Osteoblast (primary cell): ENCODE results near the gene ASB7. TPM values are rescaled to one million over a fixed set of nuclear protein-coding genes. Genes with fewer than 3 reads are reported as not detected.
A peak's percentile ranks its signal among the peaks of the same experiment; 100 is the strongest.

ENCODE experiments used
- DNase-seq: peaks from one replicate; pipeline ENCODE4 v3.0.0; 2011; ENCODE audit warnings: low spot score, mixed read lengths; ENCODE audit not compliant: insufficient read length; ENCODE audit errors: missing footprints
- H2AFZ ChIP-seq: 2 replicates; pipeline ENCODE4 v1.6.0; 2011; ENCODE audit warnings: mild to moderate bottlenecking, low read length
- H3K27ac ChIP-seq: 2 replicates; pipeline ENCODE4 v1.5.1; 2011; ENCODE audit warnings: mild to moderate bottlenecking, low read depth, low read length, moderate library complexity
- H3K27me3 ChIP-seq: 2 replicates; pipeline ENCODE4 v1.6.0; 2012; ENCODE audit warnings: mild to moderate bottlenecking, control low read depth, inconsistent platforms, low read length, moderate library complexity; ENCODE audit not compliant: insufficient read depth
- H3K36me3 ChIP-seq: 2 replicates; pipeline ENCODE4 v1.5.1; 2011; ENCODE audit warnings: mild to moderate bottlenecking, low read length, control low read depth, moderate library complexity; ENCODE audit not compliant: insufficient read depth
- H3K4me1 ChIP-seq: 2 replicates; pipeline ENCODE4 v1.5.1; 2011; ENCODE audit warnings: mild to moderate bottlenecking, low read length, control low read depth, moderate library complexity; ENCODE audit not compliant: insufficient read depth
- H3K4me2 ChIP-seq: 2 replicates; pipeline ENCODE4 v1.6.0; 2011; ENCODE audit warnings: mild to moderate bottlenecking, low read length; ENCODE audit not compliant: insufficient read depth
- H3K4me3 ChIP-seq: fragments of 200-600 bp; sonication (generic); 3 replicates; pipeline ENCODE4 v1.5.1; 2012; ENCODE audit warnings: mild to moderate bottlenecking, low read length, inconsistent platforms; ENCODE audit not compliant: insufficient read depth
- H3K79me2 ChIP-seq: 2 replicates; pipeline ENCODE4 v1.6.0; 2012; ENCODE audit warnings: mild to moderate bottlenecking, low read length, control low read depth, inconsistent platforms; ENCODE audit not compliant: insufficient read depth
- H3K9me3 ChIP-seq: 2 replicates; pipeline ENCODE4 v1.5.1; 2011; ENCODE audit warnings: low read depth, low read length, control low read depth
- H4K20me1 ChIP-seq: 2 replicates; pipeline ENCODE4 v1.6.0; 2012; ENCODE audit warnings: mild to moderate bottlenecking, low read length, control low read depth; ENCODE audit not compliant: insufficient read depth
- CTCF ChIP-seq: IDR thresholded peaks from 2 replicates; pipeline ENCODE4 v1.5.1; 2011; ENCODE audit warnings: mild to moderate bottlenecking, low read depth, low read length, moderate library complexity; ENCODE audit errors: extremely low read depth
- total RNA-seq: library from RNA; depleted of rRNA; stranded (reverse); fragments of >200 nt; gene quantifications from 2 replicates; pipeline ENCODE4 v1.2.3, GENCODE V29; 2012

ASB7 gene
- total RNA-seq, 1 donor, result 18.1 TPM

- H3K79me2 ChIP-seq, result peaks cover 51% of the 10 kb centered on the region
These were observed 40.6 kb downstream of the ASB7 start for GRCh38 chr15:100642950-100643338.

GRCh38 chr15:100645671-100646070 is 43.3 kb downstream of the ASB7 start:
- H3K4me2 ChIP-seq, result no peak overlapping the region
- no peaks in the 10 kb centered on the region for H3K9me3 ChIP-seq
- peaks cover 10% of the 10 kb centered on the region for H4K20me1 ChIP-seq
- peaks cover 3% of the 10 kb centered on the region for H3K36me3 ChIP-seq
- no peak overlapping the region for H2AFZ ChIP-seq
- H3K27me3 ChIP-seq, result no peaks in the 10 kb centered on the region
- DNase-seq, result no peak
- H3K4me1 ChIP-seq, result no peaks in the 10 kb centered on the region
- H3K27ac ChIP-seq, result no peak overlapping the region
- TF ChIP-seq CTCF, result no peak
- H3K4me3 ChIP-seq, result no peak overlapping the region
- H3K79me2 ChIP-seq, result peaks cover 34% of the 10 kb centered on the region

More at GRCh38 chr15:100642950-100643338, 40.6 kb downstream of the ASB7 start:
- Histone ChIP-seq H3K9me3 (no peaks in the 10 kb centered on the region), H3K4me1 (no peaks in the 10 kb centered on the region), H3K27ac (no peak overlapping the region), H3K27me3 (no peaks in the 10 kb centered on the region), H4K20me1 (peaks cover 10% of the 10 kb centered on the region), H2AFZ (no peak overlapping the region), H3K4me2 (no peak overlapping the region), H3K36me3 (no peaks in the 10 kb centered on the region), H3K4me3 (no peak overlapping the region)
- no peak for TF ChIP-seq CTCF
- no peak for DNase-seq

- no peak overlapping the region for H3K4me2 ChIP-seq
- no peaks in the 10 kb centered on the region for H3K9me3 ChIP-seq
- no peak overlapping the region for H3K4me3 ChIP-seq
- H2AFZ ChIP-seq, result no peak overlapping the region
- peaks cover 5% of the 10 kb centered on the region for H4K20me1 ChIP-seq
- no peak for DNase-seq
- H3K79me2 ChIP-seq, result peaks cover 14% of the 10 kb centered on the region
- H3K27me3 ChIP-seq, result no peaks in the 10 kb centered on the region
- H3K27ac ChIP-seq, result no peak overlapping the region
- TF ChIP-seq CTCF, result no peak
- peaks cover 3% of the 10 kb centered on the region for H3K36me3 ChIP-seq
- no peaks in the 10 kb centered on the region for H3K4me1 ChIP-seq
These were observed 46.6 kb downstream of the ASB7 start for GRCh38 chr15:100648951-100649350.

GRCh38 chr15:100650685-100651084 is 48.3 kb downstream of the ASB7 start:
- H3K4me1 ChIP-seq, result no peaks in the 10 kb centered on the region
- no peak overlapping the region for H3K4me2 ChIP-seq
- peaks cover 5% of the 10 kb centered on the region for H4K20me1 ChIP-seq
- H3K79me2 ChIP-seq, result peaks cover 6% of the 10 kb centered on the region
- H3K4me3 ChIP-seq, result no peak overlapping the region
- no peak overlapping the region for H2AFZ ChIP-seq
- H3K27me3 ChIP-seq, result no peaks in the 10 kb centered on the region
- TF ChIP-seq CTCF, result peak; percentile 8
- no peak for DNase-seq
- no peak overlapping the region for H3K27ac ChIP-seq
- peaks cover 3% of the 10 kb centered on the region for H3K36me3 ChIP-seq
- H3K9me3 ChIP-seq, result no peaks in the 10 kb centered on the region
